ENCODE data around the gene CMPK1.
"Not testable (repeated sequence)": the region's sequence is repeated elsewhere in the genome, so short reads cannot be mapped to it uniquely, and the experiment has no call there.

The CMPK1 gene

GRCh38 chr1:47337350-47337749, 3.8 kb downstream of the CMPK1 start:
- DNase-seq (ENCODE audit: low spot score) = no peak
- peak; percentile 7 for FAIRE-seq

DNA sequence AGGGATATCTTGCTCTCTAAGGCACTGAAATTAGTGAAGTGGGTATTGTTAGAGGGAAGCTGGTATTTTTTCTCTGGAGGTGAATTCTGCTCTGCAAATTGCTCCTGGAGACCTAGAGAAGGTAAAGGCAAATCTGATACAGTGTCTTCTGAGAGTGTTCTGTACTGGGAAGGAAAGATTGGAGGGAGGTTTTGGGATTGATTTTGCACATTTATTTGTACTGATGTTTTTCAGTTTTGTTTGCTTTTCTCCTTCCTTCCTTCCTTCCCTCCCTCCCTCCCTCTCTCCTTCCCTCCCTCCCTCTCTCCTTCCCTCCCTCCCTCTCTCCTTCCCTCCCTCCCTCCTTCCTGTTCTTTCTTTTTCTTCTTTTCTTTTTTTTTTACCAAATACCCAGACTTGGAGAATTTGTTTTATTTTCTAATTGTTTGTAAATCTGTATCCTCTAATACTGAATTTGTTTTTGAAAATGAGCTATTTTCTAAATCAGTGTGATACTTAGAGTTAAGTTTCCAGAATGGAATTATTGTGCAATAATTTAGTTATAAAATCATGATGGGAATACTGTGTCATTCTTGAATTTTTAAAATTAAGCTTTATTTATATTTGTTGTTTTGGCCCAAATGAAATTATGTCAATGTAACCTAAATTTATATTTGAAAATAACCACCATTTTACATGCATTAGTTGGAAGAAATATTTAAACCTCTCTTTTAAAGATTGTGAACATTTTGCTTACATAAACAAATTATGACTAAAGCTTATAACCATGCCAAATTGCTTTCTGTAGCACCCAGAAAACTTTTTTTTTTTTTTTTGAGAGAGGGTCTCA, 4.9 kb downstream of the CMPK1 start:
- FAIRE-seq = peak; percentile 7
- no peak for DNase-seq (ENCODE audit: low spot score)

- FAIRE-seq = no peak
- no peak for DNase-seq (ENCODE audit: low spot score)
Observed at GRCh38 chr1:47340227-47340626, 6.6 kb downstream of the CMPK1 start.

DNA sequence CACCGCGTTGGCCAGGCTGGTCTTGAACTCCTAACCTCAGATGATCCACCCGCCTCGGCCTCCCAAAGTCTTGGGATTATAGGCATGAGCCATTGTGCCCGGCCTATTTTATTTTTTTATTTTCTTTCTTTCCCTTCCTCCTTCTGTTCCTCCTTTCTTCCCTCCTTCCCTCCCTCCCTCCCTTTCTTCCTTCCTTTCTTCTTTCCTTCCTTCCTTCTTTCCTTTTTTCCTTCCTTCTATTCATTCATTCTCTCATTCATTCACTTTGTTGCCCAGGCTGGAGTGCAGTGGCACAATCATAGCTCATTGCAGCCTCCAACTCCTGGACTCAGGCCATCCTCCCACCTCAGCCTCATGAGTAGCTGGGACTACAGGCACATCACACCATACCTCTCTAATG, 13.4 kb downstream of the CMPK1 start:
- DNase-seq (ENCODE audit: low spot score); FAIRE-seq: not testable (repeated sequence)

DNA sequence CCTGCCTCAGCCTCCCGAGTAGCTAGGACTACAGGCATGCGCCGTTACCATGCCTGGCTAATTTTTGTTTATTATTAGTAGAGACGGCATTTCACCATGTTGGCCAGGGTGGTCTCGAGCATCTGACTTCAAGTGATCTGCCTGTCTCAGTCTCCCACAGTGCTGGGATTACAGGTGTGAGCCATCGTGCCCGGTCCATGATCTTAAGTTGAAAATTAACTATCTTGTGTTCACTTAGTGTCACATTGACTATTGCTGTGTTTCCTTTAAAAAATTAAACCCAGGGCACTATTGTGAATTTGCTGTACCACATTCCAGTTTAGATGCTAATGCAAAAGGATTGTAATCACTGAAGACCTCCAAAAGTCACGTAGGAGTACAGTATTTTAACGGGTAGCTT, 14.1 kb downstream of the CMPK1 start:
- FAIRE-seq = no peak

GRCh38 chr1:47348246-47348645, 14.7 kb downstream of the CMPK1 start:
- no peak for DNase-seq (ENCODE audit: low spot score)
- FAIRE-seq = no peak

More for the DNA sequence above, 14.1 kb downstream of the CMPK1 start:
- DNase-seq (ENCODE audit: low spot score) = no peak

GRCh38 chr1:47351305-47351704, 17.7 kb downstream of the CMPK1 start:
- DNase-seq (ENCODE audit: low spot score) = peak; percentile 26

DNA sequence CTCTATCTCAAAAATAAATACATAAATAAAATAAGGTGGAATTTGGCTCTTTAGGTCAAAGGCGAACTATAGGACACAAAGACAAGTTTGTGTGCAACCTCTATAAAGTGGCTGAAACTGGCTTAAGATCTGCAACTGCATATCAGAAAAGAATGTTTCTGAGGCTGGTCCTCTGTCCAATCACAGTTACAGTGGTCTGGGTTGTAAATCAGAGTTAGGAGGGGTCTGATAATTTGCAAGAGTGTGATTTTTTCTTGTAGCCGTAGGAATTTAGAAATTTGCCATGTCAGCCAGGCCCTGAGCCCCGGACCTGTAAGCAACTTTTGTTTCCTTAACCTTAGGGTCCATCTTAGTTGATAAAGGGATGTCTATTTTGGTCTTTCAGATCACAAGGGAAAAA, 27.8 kb downstream of the CMPK1 start:
- FAIRE-seq = no peak
- DNase-seq (ENCODE audit: low spot score) = no peak

More at GRCh38 chr1:47351305-47351704, 17.7 kb downstream of the CMPK1 start:
- FAIRE-seq = no peak

GRCh38 chr1:47362828-47363227, 29.2 kb downstream of the CMPK1 start:
- FAIRE-seq = no peak
- no peak for DNase-seq (ENCODE audit: low spot score)

DNA sequence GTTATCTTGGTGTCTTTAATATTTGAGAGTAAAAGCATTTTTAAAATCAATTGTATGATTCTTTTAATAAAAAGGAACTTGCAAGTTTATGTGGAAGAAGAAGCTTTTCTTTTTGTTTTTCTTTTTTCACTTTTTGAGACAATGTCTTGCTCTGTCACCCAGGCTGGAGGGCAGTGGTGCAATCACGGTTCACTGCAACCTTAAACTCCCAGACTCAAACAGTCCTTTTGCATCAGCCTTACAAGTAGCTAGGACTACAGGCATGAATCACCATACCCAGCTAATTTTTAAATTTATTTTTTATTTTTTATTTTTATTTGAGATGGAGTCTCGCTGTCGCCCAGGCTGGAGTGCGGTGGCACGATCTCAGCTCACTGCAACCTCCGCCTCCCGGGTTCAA, 34.1 kb downstream of the CMPK1 start:
- FAIRE-seq (no peak), DNase-seq (ENCODE audit: low spot score) (no peak)

DNA sequence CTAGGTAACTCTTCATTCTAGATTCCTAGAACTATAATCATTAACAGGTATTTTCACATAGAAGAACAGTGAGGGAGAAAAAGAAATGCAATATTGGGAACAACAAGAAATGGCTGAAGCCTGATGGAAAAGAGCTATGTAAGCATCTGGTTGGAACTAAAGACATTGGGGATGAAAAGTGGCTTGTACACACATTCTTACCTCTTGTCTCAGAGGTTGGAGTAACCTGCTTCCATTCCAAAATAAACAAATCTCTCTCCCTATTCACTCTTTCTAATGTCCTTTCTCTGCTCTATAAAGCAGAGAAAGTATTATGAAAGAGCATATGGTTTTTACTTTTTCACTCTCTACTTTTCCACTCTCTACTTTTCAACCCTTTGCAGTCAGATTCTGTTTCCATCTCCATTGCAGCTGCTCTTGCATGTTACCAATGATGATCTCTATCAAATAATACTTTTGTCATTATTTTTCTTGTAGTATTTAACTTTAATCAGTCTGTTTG, 37.5 kb downstream of the CMPK1 start:
- FAIRE-seq (no peak), DNase-seq (ENCODE audit: low spot score) (no peak)

DNA sequence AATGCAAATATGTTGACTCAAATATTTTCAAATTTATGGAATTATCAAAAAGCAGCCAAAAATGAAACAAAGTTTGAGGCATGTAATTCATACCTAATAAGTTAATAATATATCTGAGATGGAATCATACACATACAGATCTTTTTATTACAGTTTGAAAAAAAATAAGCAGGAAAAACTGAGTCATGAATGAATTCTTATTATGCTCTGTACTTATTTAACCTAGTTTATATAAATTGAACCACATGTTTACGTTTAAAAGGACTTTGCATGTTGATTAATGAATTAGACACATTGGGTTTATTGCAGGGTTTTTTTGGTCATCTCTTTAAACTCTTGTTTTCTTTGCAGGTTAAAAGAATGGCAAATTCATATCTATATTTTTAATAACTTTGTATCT, 40.9 kb downstream of the CMPK1 start:
- FAIRE-seq (no peak), DNase-seq (ENCODE audit: low spot score) (no peak)

- no peak for FAIRE-seq
- no peak for DNase-seq (ENCODE audit: low spot score)
Observed at GRCh38 chr1:47378147-47378546, 44.6 kb downstream of the CMPK1 start.

DNA sequence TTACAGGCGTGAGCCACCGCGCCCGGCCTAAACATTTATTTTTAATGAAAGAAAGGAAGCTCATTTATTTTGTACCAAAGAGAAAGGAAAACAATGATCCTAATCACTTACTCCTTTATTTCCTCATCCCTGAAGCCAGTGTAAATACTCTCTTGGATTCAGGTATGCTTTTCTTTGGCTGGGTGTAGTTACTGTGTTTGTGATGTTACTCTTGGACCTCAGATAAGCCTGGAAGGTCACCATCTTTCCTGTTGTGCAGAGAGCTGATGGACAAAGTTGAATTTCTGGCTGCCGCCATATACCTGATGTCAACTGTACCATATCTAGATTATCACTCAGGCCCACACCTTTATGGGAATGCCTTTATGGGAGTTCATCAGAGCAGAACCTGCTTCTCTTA, 47.1 kb downstream of the CMPK1 start:
- FAIRE-seq (no peak), DNase-seq (ENCODE audit: low spot score) (no peak)

GRCh38 chr1:47382399-47382983, 48.9 kb downstream of the CMPK1 start:
- no peak for DNase-seq (ENCODE audit: low spot score)
- FAIRE-seq = no peak

DNA sequence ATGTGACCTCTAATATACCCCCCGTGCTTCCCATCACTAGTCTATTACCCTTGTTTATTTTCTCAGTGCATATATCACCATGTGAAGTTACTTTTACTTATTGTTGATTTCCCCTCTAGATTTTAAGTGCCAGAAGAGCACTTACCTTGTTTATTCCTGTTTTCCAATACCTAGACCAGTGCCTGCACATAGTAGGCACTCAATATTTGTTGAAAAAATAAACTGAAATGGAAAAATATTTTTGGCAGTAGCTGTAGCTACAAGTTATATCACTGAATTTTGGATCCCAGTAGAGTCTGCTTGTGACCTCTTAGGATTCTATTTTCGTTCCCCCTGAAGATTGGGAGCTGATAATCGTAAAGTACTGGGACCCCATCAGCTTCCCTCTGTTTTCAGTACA, 50.5 kb downstream of the CMPK1 start:
- DNase-seq (ENCODE audit: low spot score) (no peak), FAIRE-seq (no peak)

GRCh38 chr1:47385020-47385419, 51.4 kb downstream of the CMPK1 start:
- FAIRE-seq (no peak), DNase-seq (ENCODE audit: low spot score) (no peak)

GRCh38 chr1:47386268-47386667, 52.7 kb downstream of the CMPK1 start:
- no peak for FAIRE-seq
- DNase-seq (ENCODE audit: low spot score) = no peak

- FAIRE-seq = no peak
- no peak for DNase-seq (ENCODE audit: low spot score)
Observed at GRCh38 chr1:47388030-47388890, 54.7 kb downstream of the CMPK1 start.

GRCh38 chr1:47388891-47389238, 55.3 kb downstream of the CMPK1 start:
- FAIRE-seq (no peak), DNase-seq (ENCODE audit: low spot score) (peak; percentile 46)

DNA sequence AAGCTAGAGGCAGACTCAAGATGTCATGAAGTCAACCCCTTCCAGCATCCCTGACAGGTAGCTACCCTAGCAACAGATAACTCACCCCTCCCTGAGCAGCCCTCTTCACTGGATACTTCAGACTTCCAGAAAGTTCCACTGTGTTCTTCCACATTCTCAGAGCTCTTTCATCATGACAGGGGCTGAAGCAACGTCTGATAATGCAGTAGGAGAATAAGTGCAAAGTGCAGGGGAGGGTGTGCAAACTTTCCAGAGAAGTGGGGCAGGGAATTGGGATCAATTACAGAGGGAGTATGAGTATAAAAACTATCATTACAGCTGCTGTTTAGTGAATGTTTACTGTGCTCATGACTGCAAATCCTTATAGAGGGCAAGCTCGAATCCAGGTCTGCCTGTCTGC, 56.1 kb downstream of the CMPK1 start:
- DNase-seq (ENCODE audit: low spot score) (no peak), FAIRE-seq (no peak)

GRCh38 chr1:47390843-47391242, 57.3 kb downstream of the CMPK1 start:
- DNase-seq (ENCODE audit: low spot score) = no peak
- FAIRE-seq = no peak
